Putamen (tissue), 1 donor: ENCODE results near the gene SELL.
"Not testable (repeated sequence)": the region's sequence is repeated elsewhere in the genome, so short reads cannot be mapped to it uniquely, and the experiment has no call there.

Experiments
- DNase-seq: peaks from one replicate; pipeline ENCODE4 v3.0.0-alpha.2; 2016; ENCODE audit warnings: low spot score

Gene SELL

GRCh38 chr1:169711469-169712308 is at the start of gene SELL:
Gene SELL (minus strand): TSS chr1:169711620. CDS start chr1:169711498, 122 bp downstream.
- peak; percentile 55 for DNase-seq

- no peak for DNase-seq
Observed at GRCh38 chr1:169759038-169759437, 47.6 kb upstream of the SELL start.

GRCh38 chr1:169753549-169753948 is 42.1 kb upstream of the SELL start:
- no peak for DNase-seq

GRCh38 chr1:169750041-169750440 is 38.6 kb upstream of the SELL start:
- DNase-seq: no peak

- DNase-seq: no peak
Observed at GRCh38 chr1:169746550-169746949, 35.1 kb upstream of the SELL start.

GRCh38 chr1:169745015-169745861 is 33.8 kb upstream of the SELL start:
- peak; percentile 19 for DNase-seq

GRCh38 chr1:169741666-169742394 is 30.4 kb upstream of the SELL start:
- DNase-seq: no peak

- DNase-seq: no peak
Observed at GRCh38 chr1:169739980-169740379, 28.6 kb upstream of the SELL start.

- no peak for DNase-seq
Observed at GRCh38 chr1:169733924-169734323, 22.5 kb upstream of the SELL start, which contains the start of gene SELE. Gene SELE (minus strand): TSS chr1:169734079. CDS start chr1:169733612, 467 bp downstream.

- no peak for DNase-seq
Observed at GRCh38 chr1:169731446-169731845, 20.0 kb upstream of the SELL start.

- DNase-seq: no peak
Observed at GRCh38 chr1:169729991-169730390, 18.6 kb upstream of the SELL start.

GRCh38 chr1:169727307-169727706 is 15.9 kb upstream of the SELL start:
- DNase-seq: no peak

- DNase-seq: no peak
Observed at GRCh38 chr1:169726851-169727250, 15.4 kb upstream of the SELL start.

- no peak for DNase-seq
Observed at GRCh38 chr1:169725930-169726329, 14.5 kb upstream of the SELL start.

- no peak for DNase-seq
Observed at GRCh38 chr1:169724168-169724567, 12.7 kb upstream of the SELL start.

GRCh38 chr1:169723763-169724162 is 12.3 kb upstream of the SELL start:
- no peak for DNase-seq

GRCh38 chr1:169722779-169723178 is 11.4 kb upstream of the SELL start:
- no peak for DNase-seq

- not testable (repeated sequence) for DNase-seq
Observed at GRCh38 chr1:169715100-169715499, 3.7 kb upstream of the SELL start.

- DNase-seq: not testable (repeated sequence)
Observed at GRCh38 chr1:169713090-169713489, 1.7 kb upstream of the SELL start.

- no peak for DNase-seq
Observed at GRCh38 chr1:169712309-169712631, 850 bp upstream of the SELL start.

- DNase-seq: no peak
Observed at GRCh38 chr1:169708647-169709046, 2.8 kb downstream of the SELL start.

GRCh38 chr1:169707912-169708604 is 3.4 kb downstream of the SELL start:
- no peak for DNase-seq
